Adrenal gland (tissue), 5 donors: ENCODE results near the gene FMNL2.

Experiments used
- POLR2A ChIP-seq, 2 donors: fragments of 450-650 bp; IDR thresholded peaks; one replicate each; pipeline ENCODE4 v1.6.1; 2017; ENCODE audit warnings: antibody characterized with exemption in 2 of 2, mild to moderate bottlenecking in 2 of 2, moderate library complexity in 1 of 2
- TF ChIP-seq, protein P1 (sequence below), 6 experiments: fragments of 450-650 bp in 4 of 6; fragments of 200-600 bp in 2 of 6; sonication (generic) in 1 of 6; IDR thresholded peaks; 1 replicate in 5 of 6; 2 replicates in 1 of 6; pipeline versions ENCODE4 v1.5.1 to v1.8.0; 2016 to 2021; ENCODE audit warnings: antibody characterized with exemption in 6 of 6, mild to moderate bottlenecking in 2 of 6, moderate library complexity in 1 of 6
- donor health status: DM: no; HTN: no; CAD: no.

DNA sequence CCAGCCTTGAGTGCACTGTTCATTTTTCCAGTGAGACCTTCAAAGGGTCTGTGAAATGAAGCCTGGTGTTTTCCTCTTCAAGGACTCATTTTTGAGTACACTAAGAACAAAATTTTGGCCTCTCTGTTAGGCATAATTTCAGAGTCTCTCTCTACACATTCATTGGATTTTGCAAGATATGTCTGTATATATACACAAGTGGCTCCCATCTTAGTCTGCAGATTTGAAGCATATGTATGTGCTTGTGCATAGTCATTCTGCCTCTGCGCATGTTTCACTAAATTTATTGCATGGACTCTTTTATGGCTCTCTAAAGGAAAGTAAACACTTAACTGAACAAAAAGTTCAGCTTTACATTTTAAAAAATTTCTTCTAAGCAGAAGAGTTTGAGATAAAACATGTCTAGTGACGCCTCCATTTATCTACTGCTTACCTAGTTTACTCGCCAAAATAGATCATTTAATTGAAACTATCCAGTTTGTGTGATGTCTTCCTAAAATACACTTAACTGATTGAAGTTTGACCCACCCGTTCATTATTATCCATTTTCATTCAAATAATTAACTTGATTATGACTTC lies 145.9 kb downstream of the FMNL2 start:
- TF ChIP-seq, protein P1, sequence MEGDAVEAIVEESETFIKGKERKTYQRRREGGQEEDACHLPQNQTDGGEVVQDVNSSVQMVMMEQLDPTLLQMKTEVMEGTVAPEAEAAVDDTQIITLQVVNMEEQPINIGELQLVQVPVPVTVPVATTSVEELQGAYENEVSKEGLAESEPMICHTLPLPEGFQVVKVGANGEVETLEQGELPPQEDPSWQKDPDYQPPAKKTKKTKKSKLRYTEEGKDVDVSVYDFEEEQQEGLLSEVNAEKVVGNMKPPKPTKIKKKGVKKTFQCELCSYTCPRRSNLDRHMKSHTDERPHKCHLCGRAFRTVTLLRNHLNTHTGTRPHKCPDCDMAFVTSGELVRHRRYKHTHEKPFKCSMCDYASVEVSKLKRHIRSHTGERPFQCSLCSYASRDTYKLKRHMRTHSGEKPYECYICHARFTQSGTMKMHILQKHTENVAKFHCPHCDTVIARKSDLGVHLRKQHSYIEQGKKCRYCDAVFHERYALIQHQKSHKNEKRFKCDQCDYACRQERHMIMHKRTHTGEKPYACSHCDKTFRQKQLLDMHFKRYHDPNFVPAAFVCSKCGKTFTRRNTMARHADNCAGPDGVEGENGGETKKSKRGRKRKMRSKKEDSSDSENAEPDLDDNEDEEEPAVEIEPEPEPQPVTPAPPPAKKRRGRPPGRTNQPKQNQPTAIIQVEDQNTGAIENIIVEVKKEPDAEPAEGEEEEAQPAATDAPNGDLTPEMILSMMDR (IDR thresholded peaks at IDR 0.05): no peak
- TF ChIP-seq POLR2A (IDR thresholded peaks at IDR 0.05): no peak
